HepG2 (cell line): ENCODE measurements around the gene CYP19A1. TPM values are rescaled to one million over a fixed set of nuclear protein-coding genes. Genes with fewer than 3 reads are reported as not detected.

ENCODE experiments used
- ATAC-seq: fragments of 200-7000 bp; cut with Tn5 transposase; 3 replicates; pipeline ENCODE4 v1.9.1; 2020; ENCODE audit warnings: mild to moderate bottlenecking, moderate library complexity
- BruUV-seq: library from RNA; stranded (reverse); fragments of 400-500 nt; replicated peaks from 2 replicates; lab custom pipeline; 2021; lab: Mats Ljungman, UMichigan
- CTCF ChIA-PET: fragments of 300-600 bp; formaldehyde crosslinking; extraction: SDS; loops from one replicate; lab custom pipeline; 2021; ENCODE audit warnings: low total read pairs, inconsistent platforms, low intra/inter-chr PET ratio; lab: Yijun Ruan, JAX
- POLR2A ChIA-PET: fragments of 350-600 bp; sonication (Branson Sonifier 250); formaldehyde crosslinking; loops from one replicate; lab custom pipeline; 2020; ENCODE audit warnings: antibody characterized with exemption, inconsistent platforms; lab: Yijun Ruan, JAX
- DNase-seq: peaks from one replicate; pipeline ENCODE4 v3.0.0-alpha.2; 2015; ENCODE audit warnings: low spot score
- FAIRE-seq: peaks from 3 replicates; lab custom pipeline; 2011; peaks lifted over from hg19 to GRCh38; lab: Jason Lieb, UNC
- H2AFZ ChIP-seq: one replicate; pipeline ENCODE4 v1.6.1; 2011; ENCODE audit warnings: low read length, inconsistent platforms
- H3K27ac ChIP-seq: fragments of 300-600 bp; 3 replicates; pipeline ENCODE4 v1.8.0; 2011; ENCODE audit warnings: mixed run types, mild to moderate bottlenecking, mixed read lengths, low read length, inconsistent platforms; ENCODE audit not compliant: insufficient read depth; ENCODE audit errors: extremely low read length
- H3K27me3 ChIP-seq, 2 experiments: fragments of 200-600 bp in 1 of 2; 2 replicates in 1 of 2; 3 replicates in 1 of 2; pipeline versions ENCODE4 v1.6.0 to v1.8.0; 2011; ENCODE audit warnings: low read length in 2 of 2, mild to moderate bottlenecking in 2 of 2, moderate library complexity in 2 of 2, inconsistent platforms in 1 of 2; ENCODE audit not compliant: insufficient read depth in 2 of 2, control insufficient read depth in 1 of 2
- H3K36me3 ChIP-seq, 2 experiments: fragments of 200-600 bp in 1 of 2; replicated peaks in 1 of 2; 2 replicates in 1 of 2; 3 replicates in 1 of 2; pipeline versions ENCODE4 v1.5.1 to v1.8.0; 2011; ENCODE audit warnings: low read length in 2 of 2, inconsistent platforms in 1 of 2; ENCODE audit not compliant: insufficient read depth in 2 of 2, control insufficient read depth in 1 of 2
- H3K4me1 ChIP-seq: 2 replicates; pipeline ENCODE4 v1.5.1; 2012; ENCODE audit warnings: low read length, inconsistent platforms; ENCODE audit not compliant: insufficient read depth
- H3K4me2 ChIP-seq: 2 replicates; pipeline ENCODE4 v1.6.0; 2011; ENCODE audit warnings: low read depth, low read length, inconsistent platforms
- H3K4me3 ChIP-seq, 3 experiments: fragments of 200-600 bp in 1 of 3; sonication (generic), shearing (Covaris generic) in 1 of 3; replicated peaks in 1 of 3; 2 replicates each; pipeline ENCODE4 v1.5.1; 2011 to 2016; ENCODE audit warnings: low read length in 3 of 3, inconsistent platforms in 2 of 3, low read depth in 2 of 3, mild to moderate bottlenecking in 2 of 3, control low read depth in 1 of 3, mixed read lengths in 1 of 3; ENCODE audit not compliant: insufficient read depth in 1 of 3
- H3K79me2 ChIP-seq: one replicate; pipeline ENCODE4 v1.6.1; 2011; ENCODE audit warnings: low read length, inconsistent platforms; ENCODE audit not compliant: insufficient read depth
- H3K9ac ChIP-seq: 2 replicates; pipeline ENCODE4 v1.6.0; 2011; ENCODE audit warnings: mild to moderate bottlenecking, low read depth, low read length, inconsistent platforms; ENCODE audit not compliant: insufficient read depth
- H3K9me3 ChIP-seq: 2 replicates; pipeline ENCODE4 v1.5.1; 2012; ENCODE audit warnings: mild to moderate bottlenecking, low read length
- H4K20me1 ChIP-seq: 2 replicates; pipeline ENCODE4 v1.6.0; 2011; ENCODE audit warnings: inconsistent platforms, mild to moderate bottlenecking, low read length, moderate library complexity; ENCODE audit not compliant: insufficient read depth
- CBX2 ChIP-seq, 2 experiments: fragments of 200-600 bp in 1 of 2; sonication (generic); formaldehyde crosslinking in 1 of 2; IDR thresholded peaks; 2 replicates each; pipeline versions ENCODE4 v1.7.0 to v1.8.1; 2018 to 2022; ENCODE audit warnings: low read depth in 2 of 2, low read length in 1 of 2, mild to moderate bottlenecking in 1 of 2, missing genetic modification reagents in 1 of 2
- GATAD1 ChIP-seq: IDR thresholded peaks from 2 replicates; pipeline ENCODE4 v1.6.1; 2016; ENCODE audit warnings: missing genetic modification reagents, missing compliant biosample characterization
- RAD21 ChIP-seq: fragments of 450-650 bp; formaldehyde crosslinking; IDR thresholded peaks from 2 replicates; pipeline ENCODE4 v1.5.0; 2020; ENCODE audit warnings: mild to moderate bottlenecking
- RFXAP ChIP-seq: sonication (generic); formaldehyde crosslinking; IDR thresholded peaks from 2 replicates; pipeline ENCODE4 v1.4.0; 2020; ENCODE audit warnings: missing genetic modification reagents, borderline replicate concordance
- SMC3 ChIP-seq: IDR thresholded peaks from 2 replicates; pipeline ENCODE4 v1.6.1; 2011; ENCODE audit warnings: low read length, improper control_type of control experiment
- SNRNP70 ChIP-seq: fragments of 200-400 bp; formaldehyde crosslinking; IDR thresholded peaks from 2 replicates; pipeline ENCODE4 v1.6.1; 2017; ENCODE audit warnings: mild to moderate bottlenecking, low read depth, low read length, moderate library complexity
- THAP11 ChIP-seq: IDR thresholded peaks from 2 replicates; pipeline ENCODE4 v1.6.1; 2016; ENCODE audit warnings: missing biosample characterization, missing genetic modification reagents
- ZFAT ChIP-seq: sonication (generic); formaldehyde crosslinking; conservative IDR thresholded peaks from 2 replicates; pipeline ENCODE4 v1.8.1; 2023; ENCODE audit warnings: missing genetic modification reagents, inconsistent platforms
- ZNF263 ChIP-seq: sonication (generic); formaldehyde crosslinking; IDR thresholded peaks from 2 replicates; pipeline ENCODE4 v1.4.0; 2020; ENCODE audit warnings: missing genetic modification reagents
- ZNF326 ChIP-seq: sonication (generic); formaldehyde crosslinking; IDR thresholded peaks from 2 replicates; pipeline ENCODE4 v1.4.0; 2020; ENCODE audit warnings: missing genetic modification reagents, borderline replicate concordance
- ZNF501 ChIP-seq: sonication (generic); formaldehyde crosslinking; IDR thresholded peaks from 2 replicates; pipeline ENCODE4 v1.5.1; 2020; ENCODE audit warnings: mild to moderate bottlenecking, moderate library complexity, missing genetic modification reagents
- ZNF761 ChIP-seq: sonication (generic); formaldehyde crosslinking; conservative IDR thresholded peaks from 2 replicates; pipeline ENCODE4 v1.4.0; 2020; ENCODE audit warnings: mild to moderate bottlenecking, missing genetic modification reagents
- ZNF788 ChIP-seq: sonication (generic); formaldehyde crosslinking; IDR thresholded peaks from 2 replicates; pipeline ENCODE4 v1.5.0; 2020; ENCODE audit warnings: mild to moderate bottlenecking, missing genetic modification reagents, borderline replicate concordance
- ZSCAN20 ChIP-seq: sonication (generic); formaldehyde crosslinking; IDR thresholded peaks from 2 replicates; pipeline ENCODE4 v1.4.0; 2020; ENCODE audit warnings: missing genetic modification reagents, mild to moderate bottlenecking, borderline replicate concordance
- WGBS: methylation state at CpG from one replicate; pipeline ENCODE4 v1.1.6; 2017; ENCODE audit warnings: low lambda C conversion rate; 5-methylcytosine and 5-hydroxymethylcytosine counted together
- in situ Hi-C: cut with HindIII; loops from 2 replicates; pipeline ENCODE4 v1.10.0; 2017; ENCODE audit warnings: low pct_unique_long_range_greater_than_20kb; ENCODE audit not compliant: extremely low pct_ligation_motif_present
- intact Hi-C: fragments of 100-400 bp; cut with micrococcal nuclease; formaldehyde crosslinking; loops from one replicate; pipeline ENCODE4 v1.10.0; 2022; ENCODE audit not compliant: unreplicated experiment
- polyA plus RNA-seq, 8 experiments: library from polyadenylated mRNA; depleted of rRNA in 3 of 8; stranded (reverse) in 7 of 8; unstranded in 1 of 8; fragments of >200 nt; fragmentation: Illumina TruSeq in 4 of 8; extraction: Trizol in 4 of 8; gene quantifications; 2 replicates each; pipeline versions ENCODE4 v1.2.1 to v1.2.3, GENCODE V29; 2011 to 2016; ENCODE audit warnings: low read depth in 4 of 8, missing spikeins in 1 of 8, mixed read lengths in 1 of 8; ENCODE audit not compliant: insufficient read depth in 1 of 8
- total RNA-seq, 5 experiments: library from RNA; depleted of rRNA; stranded (reverse); fragments of >200 nt; fragmentation: Illumina TruSeq; extraction: Trizol; gene quantifications; 2 replicates each; pipeline ENCODE4 v1.2.3, GENCODE V29; 2016; ENCODE audit warnings: low read depth in 1 of 5
- TF ChIP-seq, protein P1 (sequence below): sonication (generic); formaldehyde crosslinking; IDR thresholded peaks from 2 replicates; pipeline ENCODE4 v1.9.0; 2022; ENCODE audit warnings: missing genetic modification reagents, mild to moderate bottlenecking, borderline replicate concordance
- TF ChIP-seq, protein P2 (sequence below): sonication (generic); formaldehyde crosslinking; IDR thresholded peaks from 2 replicates; pipeline ENCODE4 v1.8.0; 2023; ENCODE audit warnings: mild to moderate bottlenecking, missing genetic modification reagents
- TF ChIP-seq, protein P3 (sequence below): sonication (generic); formaldehyde crosslinking; IDR thresholded peaks from 2 replicates; pipeline ENCODE4 v1.4.0; 2020; ENCODE audit warnings: missing genetic modification reagents
- TF ChIP-seq, protein P4 (sequence below): sonication (generic); formaldehyde crosslinking; IDR thresholded peaks from 2 replicates; pipeline ENCODE4 v1.4.0; 2020; ENCODE audit warnings: missing genetic modification reagents

The CYP19A1 gene
- total and polyA plus RNA-seq, 2 of the 13 experiments (the other 11 are each of a cell fraction or from before 2014, with no cell fraction given): 10.9 to 23.0 TPM

DNA sequence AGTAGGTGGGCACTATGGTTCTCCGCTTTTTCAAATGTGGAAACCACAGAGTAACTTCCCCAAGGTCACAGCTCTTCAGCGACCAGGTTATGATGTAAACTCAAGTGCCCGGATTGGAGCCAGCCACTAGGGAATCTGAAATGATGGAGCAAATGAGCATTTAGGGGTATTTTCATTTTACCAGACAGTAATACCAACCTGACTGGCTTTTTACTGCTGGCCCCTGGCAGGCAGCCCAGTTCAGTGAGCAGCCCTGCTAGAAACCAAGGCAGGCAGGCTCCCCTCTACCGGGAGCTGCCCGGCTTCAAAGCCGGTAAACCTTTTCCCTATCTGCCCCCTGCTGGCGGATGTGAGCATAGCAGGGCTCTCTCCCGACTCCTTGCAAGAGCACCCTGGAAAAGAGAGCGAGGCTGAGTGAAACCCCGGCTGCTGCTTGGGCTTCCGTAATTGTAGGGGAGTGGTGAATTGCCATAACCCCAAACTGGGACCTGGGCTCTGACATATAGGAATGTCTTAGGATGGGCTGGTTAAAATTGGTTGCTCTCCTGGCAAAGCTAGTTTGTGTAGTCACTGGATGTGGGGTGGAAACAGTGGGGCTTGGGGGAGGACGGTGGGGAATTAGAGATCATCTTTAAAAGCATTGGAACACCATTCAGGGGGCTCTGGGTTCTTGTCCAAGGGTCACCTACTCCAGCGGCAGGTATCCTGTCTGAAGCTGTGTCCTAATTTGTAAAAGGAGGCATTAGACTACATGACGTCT lies 145.7 kb downstream of the CYP19A1 start:
- no peaks in the 10 kb centered on the region for H3K27me3 ChIP-seq
- FAIRE-seq: peak; percentile 78
- intact Hi-C loops (loop anchor here (1.0 kb wide), 1 partner anchor 29 kb away; no protein-coding TSS in a partner anchor), in situ Hi-C loops (no loop called here)
- H2AFZ ChIP-seq: no peak overlapping the region
- 25% methylated on average over 12 of the region's 14 CpGs for WGBS
- no TSS peak for BruUV-seq
- H3K36me3 ChIP-seq: no peaks in the 10 kb centered on the region
- peak; percentile 91 for ATAC-seq
- peaks cover 3% of the 10 kb centered on the region; the same call in 1 of the 2 replicates for H4K20me1 ChIP-seq
- H3K4me1 ChIP-seq: peaks cover 26% of the 10 kb centered on the region
- peak; percentile 64 for DNase-seq
- H3K4me3 ChIP-seq: no peak overlapping the region
- no peak overlapping the region for H3K9ac ChIP-seq
- H3K79me2 ChIP-seq: no peaks in the 10 kb centered on the region
- H3K9me3 ChIP-seq: no peaks in the 10 kb centered on the region
- H3K27ac ChIP-seq: no peak overlapping the region
- POLR2A ChIA-PET: no interaction called here
- CTCF ChIA-PET: interaction anchor here (0.7 to 3.0 kb wide), 3 partner anchors 23 to 188 kb away, joined by 3 to 17 read pairs (median 6); no protein-coding TSS in a partner anchor
- H3K4me2 ChIP-seq: peak overlapping the region; percentile 42
- TF ChIP-seq, protein P1, sequence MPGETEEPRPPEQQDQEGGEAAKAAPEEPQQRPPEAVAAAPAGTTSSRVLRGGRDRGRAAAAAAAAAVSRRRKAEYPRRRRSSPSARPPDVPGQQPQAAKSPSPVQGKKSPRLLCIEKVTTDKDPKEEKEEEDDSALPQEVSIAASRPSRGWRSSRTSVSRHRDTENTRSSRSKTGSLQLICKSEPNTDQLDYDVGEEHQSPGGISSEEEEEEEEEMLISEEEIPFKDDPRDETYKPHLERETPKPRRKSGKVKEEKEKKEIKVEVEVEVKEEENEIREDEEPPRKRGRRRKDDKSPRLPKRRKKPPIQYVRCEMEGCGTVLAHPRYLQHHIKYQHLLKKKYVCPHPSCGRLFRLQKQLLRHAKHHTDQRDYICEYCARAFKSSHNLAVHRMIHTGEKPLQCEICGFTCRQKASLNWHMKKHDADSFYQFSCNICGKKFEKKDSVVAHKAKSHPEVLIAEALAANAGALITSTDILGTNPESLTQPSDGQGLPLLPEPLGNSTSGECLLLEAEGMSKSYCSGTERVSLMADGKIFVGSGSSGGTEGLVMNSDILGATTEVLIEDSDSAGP: peak; percentile 22; the same call in 1 of the 2 replicates
- TF ChIP-seq RAD21 (CRISPR knock-in tag) (peak; percentile 66; the same call in 1 of the 2 replicates), CBX2 (IDR thresholded peaks at IDR 0.05; ENCODE audit: low read depth, low read length) (no peak), CBX2 (CRISPR knock-in tag; IDR thresholded peaks at IDR 0.05; ENCODE audit: low read depth) (no peak), ZSCAN20 (no peak), ZNF788 (no peak), RFXAP (no peak), SMC3 (peak; percentile 43), GATAD1 (CRISPR knock-in tag) (no peak), ZNF501 (CRISPR knock-in tag) (0 out of 2 replicates have a peak, but pooled peaks have one; percentile 30), ZNF263 (CRISPR knock-in tag) (peak; percentile 15; the same call in 1 of the 2 replicates), THAP11 (CRISPR knock-in tag) (no peak), SNRNP70 (no peak), ZNF761 (CRISPR knock-in tag) (no peak), ZFAT (CRISPR knock-in tag) (no peak), ZNF326 (no peak)
- TF ChIP-seq, protein P2, sequence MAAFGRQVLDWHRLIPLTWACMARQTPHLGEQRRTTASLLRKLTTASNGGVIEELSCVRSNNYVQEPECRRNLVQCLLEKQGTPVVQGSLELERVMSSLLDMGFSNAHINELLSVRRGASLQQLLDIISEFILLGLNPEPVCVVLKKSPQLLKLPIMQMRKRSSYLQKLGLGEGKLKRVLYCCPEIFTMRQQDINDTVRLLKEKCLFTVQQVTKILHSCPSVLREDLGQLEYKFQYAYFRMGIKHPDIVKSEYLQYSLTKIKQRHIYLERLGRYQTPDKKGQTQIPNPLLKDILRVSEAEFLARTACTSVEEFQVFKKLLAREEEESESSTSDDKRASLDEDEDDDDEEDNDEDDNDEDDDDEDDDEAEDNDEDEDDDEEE (CRISPR knock-in tag): no peak
- TF ChIP-seq, protein P3, sequence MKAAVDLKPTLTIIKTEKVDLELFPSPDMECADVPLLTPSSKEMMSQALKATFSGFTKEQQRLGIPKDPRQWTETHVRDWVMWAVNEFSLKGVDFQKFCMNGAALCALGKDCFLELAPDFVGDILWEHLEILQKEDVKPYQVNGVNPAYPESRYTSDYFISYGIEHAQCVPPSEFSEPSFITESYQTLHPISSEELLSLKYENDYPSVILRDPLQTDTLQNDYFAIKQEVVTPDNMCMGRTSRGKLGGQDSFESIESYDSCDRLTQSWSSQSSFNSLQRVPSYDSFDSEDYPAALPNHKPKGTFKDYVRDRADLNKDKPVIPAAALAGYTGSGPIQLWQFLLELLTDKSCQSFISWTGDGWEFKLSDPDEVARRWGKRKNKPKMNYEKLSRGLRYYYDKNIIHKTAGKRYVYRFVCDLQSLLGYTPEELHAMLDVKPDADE (CRISPR knock-in tag): no peak
- TF ChIP-seq, protein P4, sequence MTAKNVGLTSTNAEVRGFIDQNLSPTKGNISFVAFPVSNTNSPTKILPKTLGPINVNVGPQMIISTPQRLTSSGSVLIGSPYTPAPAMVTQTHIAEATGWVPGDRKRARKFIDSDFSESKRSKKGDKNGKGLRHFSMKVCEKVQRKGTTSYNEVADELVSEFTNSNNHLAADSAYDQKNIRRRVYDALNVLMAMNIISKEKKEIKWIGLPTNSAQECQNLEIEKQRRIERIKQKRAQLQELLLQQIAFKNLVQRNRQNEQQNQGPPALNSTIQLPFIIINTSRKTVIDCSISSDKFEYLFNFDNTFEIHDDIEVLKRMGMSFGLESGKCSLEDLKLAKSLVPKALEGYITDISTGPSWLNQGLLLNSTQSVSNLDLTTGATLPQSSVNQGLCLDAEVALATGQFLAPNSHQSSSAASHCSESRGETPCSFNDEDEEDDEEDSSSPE (CRISPR knock-in tag): no peak
